ENCODE measurements around the gene ZNF45. TPM values are rescaled to one million over a fixed set of nuclear protein-coding genes. Genes with fewer than 3 reads are reported as not detected.

Gene ZNF45
- total RNA-seq, 1 donor from 2014 or later, result 21.1 TPM

- DNase-seq (ENCODE audit: low spot score in 2 of 2, unreplicated experiment in 2 of 2), result no peak
- H3K36me3 Mint-ChIP-seq, result peaks cover 75% of the 10 kb centered on the region
- H3K27ac Mint-ChIP-seq, result no peak overlapping the region
- H3K4me1 Mint-ChIP-seq, result peaks cover 3% of the 10 kb centered on the region
- H3K9me3 Mint-ChIP-seq, result no peaks in the 10 kb centered on the region
- H3K4me3 Mint-ChIP-seq, result no peak overlapping the region
- no peak for TF ChIP-seq CTCF (IDR thresholded peaks at IDR 0.05; ENCODE audit: unreplicated experiment)
- H3K27me3 Mint-ChIP-seq (ENCODE audit: low read depth), result no peaks in the 10 kb centered on the region
These were observed 6.3 kb downstream of the ZNF45 start for GRCh38 chr19:43928820-43929219.

GRCh38 chr19:43923875-43924274 lies 11.2 kb downstream of the ZNF45 start:
- no peaks in the 10 kb centered on the region for H3K4me1 Mint-ChIP-seq
- peaks cover 14% of the 10 kb centered on the region for H3K9me3 Mint-ChIP-seq

GRCh38 chr19:43914051-43914450 lies 21.0 kb downstream of the ZNF45 start:
- no peak for DNase-seq (ENCODE audit: low spot score in 2 of 2, unreplicated experiment in 2 of 2)
- TF ChIP-seq CTCF (IDR thresholded peaks at IDR 0.05; ENCODE audit: unreplicated experiment), result no peak
- H3K27ac Mint-ChIP-seq, result no peak overlapping the region
- no peaks in the 10 kb centered on the region for H3K27me3 Mint-ChIP-seq (ENCODE audit: low read depth)
- H3K4me3 Mint-ChIP-seq, result no peak overlapping the region
- H3K4me1 Mint-ChIP-seq, result no peaks in the 10 kb centered on the region
- peaks cover 84% of the 10 kb centered on the region for H3K36me3 Mint-ChIP-seq
- H3K9me3 Mint-ChIP-seq, result peaks cover 72% of the 10 kb centered on the region

More at GRCh38 chr19:43923875-43924274, 11.2 kb downstream of the ZNF45 start:
- Mint-ChIP-seq H3K27ac (no peak overlapping the region), H3K27me3 (ENCODE audit: low read depth) (no peaks in the 10 kb centered on the region), H3K36me3 (peaks cover 79% of the 10 kb centered on the region), H3K4me3 (no peak overlapping the region)
- no peak for DNase-seq (ENCODE audit: low spot score in 2 of 2, unreplicated experiment in 2 of 2)
- TF ChIP-seq CTCF (IDR thresholded peaks at IDR 0.05; ENCODE audit: unreplicated experiment), result no peak

GRCh38 chr19:43913383-43913782 lies 21.7 kb downstream of the ZNF45 start:
- no peak for TF ChIP-seq CTCF (IDR thresholded peaks at IDR 0.05; ENCODE audit: unreplicated experiment)
- DNase-seq (ENCODE audit: low spot score in 2 of 2, unreplicated experiment in 2 of 2), result no peak
- H3K4me1 Mint-ChIP-seq, result no peaks in the 10 kb centered on the region
- no peak overlapping the region for H3K27ac Mint-ChIP-seq
- no peaks in the 10 kb centered on the region for H3K27me3 Mint-ChIP-seq (ENCODE audit: low read depth)
- H3K9me3 Mint-ChIP-seq, result peaks cover 75% of the 10 kb centered on the region
- H3K4me3 Mint-ChIP-seq, result no peak overlapping the region
- H3K36me3 Mint-ChIP-seq, result peaks cover 80% of the 10 kb centered on the region

GRCh38 chr19:43910884-43911283 lies 24.2 kb downstream of the ZNF45 start:
- H3K4me3 Mint-ChIP-seq, result no peak overlapping the region
- H3K27me3 Mint-ChIP-seq (ENCODE audit: low read depth), result no peaks in the 10 kb centered on the region
- no peaks in the 10 kb centered on the region for H3K4me1 Mint-ChIP-seq
- peaks cover 70% of the 10 kb centered on the region for H3K36me3 Mint-ChIP-seq
- H3K9me3 Mint-ChIP-seq, result peaks cover 87% of the 10 kb centered on the region
- DNase-seq (ENCODE audit: low spot score in 2 of 2, unreplicated experiment in 2 of 2), result no peak
- no peak for TF ChIP-seq CTCF (IDR thresholded peaks at IDR 0.05; ENCODE audit: unreplicated experiment)
- no peak overlapping the region for H3K27ac Mint-ChIP-seq

- Mint-ChIP-seq H3K27me3 (ENCODE audit: low read depth) (no peaks in the 10 kb centered on the region), H3K27ac (no peak overlapping the region), H3K4me1 (no peaks in the 10 kb centered on the region), H3K36me3 (peaks cover 62% of the 10 kb centered on the region), H3K4me3 (no peak overlapping the region), H3K9me3 (peaks cover 85% of the 10 kb centered on the region)
- no peak for DNase-seq (ENCODE audit: low spot score in 2 of 2, unreplicated experiment in 2 of 2)
- no peak for TF ChIP-seq CTCF (IDR thresholded peaks at IDR 0.05; ENCODE audit: unreplicated experiment)
These were observed 26.4 kb downstream of the ZNF45 start for GRCh38 chr19:43908659-43909058.

Measured in mesothelial cell of epicardium (in vitro differentiated cells).